D341Med (cell line): ENCODE data around the gene KRTAP10-7.
"Not testable (repeated sequence)": the region's sequence is repeated elsewhere in the genome, so short reads cannot be mapped to it uniquely, and the experiment has no call there.

ENCODE experiments used
- DNase-seq: peaks from one replicate; pipeline ENCODE4 v3.0.0; 2012; ENCODE audit warnings: low spot score

KRTAP10-7 gene

DNA sequence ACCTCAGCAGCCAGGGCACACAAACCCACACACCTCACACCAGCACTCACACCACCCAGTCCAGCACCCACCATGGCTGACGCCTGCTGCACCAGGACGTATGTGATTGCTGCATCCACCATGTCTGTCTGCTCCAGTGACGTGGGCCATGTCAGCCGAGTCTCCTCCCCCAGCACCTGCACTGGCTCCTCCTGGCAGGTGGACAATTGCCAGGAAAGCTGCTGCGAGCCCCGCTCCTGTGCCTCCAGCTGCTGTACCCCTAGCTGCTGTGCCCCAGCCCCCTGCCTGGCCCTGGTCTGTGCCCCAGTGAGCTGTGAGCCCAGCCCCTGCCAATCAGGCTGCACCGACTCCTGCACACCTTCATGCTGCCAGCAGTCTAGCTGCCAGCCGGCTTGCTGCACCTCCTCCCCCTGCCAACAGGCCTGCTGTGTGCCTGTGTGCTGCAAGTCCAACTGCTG lies 11.7 kb downstream of the KRTAP10-7 start, which contains the start of gene KRTAP10-8:
TSS of gene KRTAP10-8 (plus strand) at position 51 of the 458 bp plus-strand sequence. CDS start at position 73, 22 bp downstream.
- DNase-seq = no peak

- no peak for DNase-seq
These were observed 12.4 kb downstream of the KRTAP10-7 start for GRCh38 chr21:44612669-44613229.

- DNase-seq = no peak
These were observed 13.2 kb downstream of the KRTAP10-7 start for GRCh38 chr21:44613386-44614155.

DNA sequence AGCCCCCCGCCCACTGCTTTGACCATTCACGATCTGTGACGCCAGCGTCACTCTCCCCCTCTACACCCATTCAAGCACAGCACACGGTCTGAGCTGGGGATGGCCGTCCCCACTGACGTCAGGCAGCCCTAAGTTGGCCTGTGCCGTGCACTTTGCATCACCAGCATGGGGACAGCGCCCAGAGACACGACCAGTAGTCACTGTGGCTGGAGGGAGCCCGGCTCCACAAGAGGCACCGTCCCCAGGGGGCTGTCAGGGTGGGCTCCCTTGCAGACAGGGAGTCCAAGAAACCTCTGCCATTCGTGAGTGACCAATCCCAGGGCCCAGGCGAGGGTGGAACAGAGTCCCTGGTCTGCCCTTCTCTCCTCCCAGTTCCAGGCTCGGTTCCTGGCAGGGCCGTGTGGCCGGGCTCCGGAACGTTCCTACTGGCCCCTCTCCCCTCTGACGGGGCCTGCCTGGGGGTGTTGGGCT lies 13.8 kb downstream of the KRTAP10-7 start:
- DNase-seq = no peak

GRCh38 chr21:44614961-44615391 lies 14.6 kb downstream of the KRTAP10-7 start:
- no peak for DNase-seq

DNA sequence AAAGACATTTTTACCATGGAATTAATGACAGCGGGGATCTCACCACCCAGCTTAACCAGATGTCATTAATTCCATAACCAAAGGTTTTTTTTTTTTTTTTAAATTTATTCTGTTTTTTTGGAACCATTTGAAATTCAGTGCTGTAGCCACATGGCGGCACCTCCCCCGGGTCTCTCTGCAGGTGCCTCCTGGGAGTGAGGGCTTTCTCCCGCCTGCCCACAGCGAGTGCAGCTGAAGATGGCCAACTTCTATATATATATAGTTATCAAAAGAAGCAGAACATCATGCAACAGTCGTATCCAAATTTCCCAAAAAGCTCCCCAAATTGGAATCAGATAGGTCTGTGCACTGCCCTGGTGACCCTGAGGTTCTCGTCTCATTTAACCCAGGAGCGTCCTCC lies 15.1 kb downstream of the KRTAP10-7 start:
- no peak for DNase-seq

DNA sequence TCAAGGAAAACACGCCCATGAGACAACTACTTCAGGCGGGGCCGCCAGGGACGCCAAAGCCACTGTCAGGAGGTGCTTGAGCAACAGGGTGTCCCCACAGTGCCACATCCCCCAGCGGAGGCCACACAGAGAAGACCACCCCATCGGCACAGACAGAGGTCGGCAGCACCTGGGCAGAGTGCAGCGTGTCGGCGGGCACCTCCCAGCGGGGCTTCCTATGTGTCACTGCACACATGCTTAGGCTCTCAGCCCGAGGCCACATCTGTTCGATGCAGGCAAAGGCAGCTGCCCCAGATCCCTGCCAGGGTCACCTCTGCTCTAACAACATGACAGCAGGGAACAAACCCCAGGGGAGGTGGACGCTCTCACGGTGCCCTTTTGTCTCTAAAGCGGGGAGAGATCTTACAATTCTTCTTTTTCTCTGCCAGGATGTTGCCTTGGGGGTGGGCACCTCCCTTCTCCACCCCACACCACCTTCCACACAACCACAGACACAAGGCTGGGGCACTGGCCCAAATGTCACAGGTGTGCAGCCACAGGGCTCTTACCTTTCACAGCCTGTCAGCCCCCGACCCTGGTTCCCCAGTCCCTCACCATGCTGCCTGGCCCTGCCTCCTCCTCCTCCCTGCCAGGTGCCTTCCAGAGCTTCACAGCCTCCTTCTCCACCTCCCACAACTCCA lies 15.7 kb downstream of the KRTAP10-7 start:
- DNase-seq = no peak

DNA sequence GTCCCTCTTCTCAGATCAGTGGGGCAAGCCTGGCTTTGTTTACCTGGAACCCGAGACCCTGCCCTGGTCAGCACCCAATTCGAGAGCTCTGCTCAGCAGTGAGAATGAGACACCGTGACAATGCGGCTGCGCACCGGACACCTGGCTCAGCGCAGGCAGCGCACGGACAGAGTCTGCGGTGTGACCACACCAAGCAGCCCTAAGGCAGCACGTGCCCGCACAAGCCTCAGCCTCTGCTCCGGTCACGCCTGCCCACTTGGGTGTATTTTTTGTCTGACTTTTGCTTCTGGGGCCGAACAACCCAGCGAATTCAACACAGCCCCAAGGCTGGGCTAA lies 16.2 kb downstream of the KRTAP10-7 start:
- DNase-seq = no peak

- no peak for DNase-seq
These were observed 16.7 kb downstream of the KRTAP10-7 start for GRCh38 chr21:44617071-44617501.

DNA sequence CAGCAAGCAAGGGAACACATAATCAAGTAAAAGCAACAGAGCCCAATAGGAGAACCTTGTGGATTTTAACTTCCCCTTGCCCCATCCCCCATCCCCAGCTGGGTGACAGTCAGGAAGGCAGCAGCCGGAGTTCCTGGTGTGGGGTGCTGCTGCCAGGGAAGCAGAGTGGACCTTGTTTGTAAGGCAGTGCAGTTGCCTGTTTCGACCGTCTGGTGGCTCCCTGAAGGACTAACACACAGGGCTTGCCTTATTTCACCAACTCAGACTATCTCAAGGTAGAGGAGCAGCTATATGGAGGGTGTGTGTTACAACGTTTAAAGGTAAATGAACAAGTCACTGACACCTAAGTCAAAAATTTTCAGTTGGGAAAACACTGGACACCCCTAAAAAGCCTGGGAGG lies 18.1 kb downstream of the KRTAP10-7 start:
- DNase-seq = no peak

- DNase-seq = no peak
These were observed 18.5 kb downstream of the KRTAP10-7 start for GRCh38 chr21:44618909-44619308.

DNA sequence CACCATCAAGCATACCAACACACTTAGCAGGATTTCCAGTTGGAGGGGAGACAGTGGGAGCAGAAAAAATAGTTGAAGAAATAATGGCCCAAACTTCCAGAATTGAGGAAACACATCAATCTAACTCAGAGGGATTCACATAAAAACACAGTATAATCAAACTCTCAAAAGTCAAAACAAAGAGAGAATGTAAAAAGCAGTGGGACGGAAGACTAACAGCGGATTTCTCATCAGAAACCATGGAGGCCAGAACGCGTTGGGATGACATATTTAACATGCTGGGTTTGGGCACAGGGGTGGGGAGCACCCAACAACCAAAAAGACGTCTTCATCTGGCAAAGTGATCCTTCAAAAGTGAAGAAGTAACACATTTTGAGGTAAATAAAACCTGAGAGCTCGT lies 19.5 kb downstream of the KRTAP10-7 start:
- no peak for DNase-seq

DNA sequence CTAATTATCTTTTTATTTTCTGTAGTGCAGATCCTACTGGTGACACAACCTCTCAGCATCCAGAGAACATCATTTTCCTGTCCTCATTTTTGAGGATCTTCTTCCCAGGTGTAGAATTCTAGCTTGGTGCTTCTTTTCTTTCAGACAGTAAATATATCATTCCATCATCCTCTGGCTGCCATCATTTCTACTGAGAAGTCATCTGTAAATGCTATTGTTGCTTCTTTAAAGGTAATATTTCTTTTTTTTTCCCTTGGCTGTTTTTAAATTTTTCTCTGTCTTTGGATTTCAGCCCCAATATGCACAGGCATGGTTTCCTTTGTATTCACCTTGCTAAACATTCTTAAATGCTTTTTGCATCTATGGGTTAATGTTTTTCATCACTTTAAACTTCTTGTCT lies 23.2 kb downstream of the KRTAP10-7 start:
- DNase-seq = no peak

DNA sequence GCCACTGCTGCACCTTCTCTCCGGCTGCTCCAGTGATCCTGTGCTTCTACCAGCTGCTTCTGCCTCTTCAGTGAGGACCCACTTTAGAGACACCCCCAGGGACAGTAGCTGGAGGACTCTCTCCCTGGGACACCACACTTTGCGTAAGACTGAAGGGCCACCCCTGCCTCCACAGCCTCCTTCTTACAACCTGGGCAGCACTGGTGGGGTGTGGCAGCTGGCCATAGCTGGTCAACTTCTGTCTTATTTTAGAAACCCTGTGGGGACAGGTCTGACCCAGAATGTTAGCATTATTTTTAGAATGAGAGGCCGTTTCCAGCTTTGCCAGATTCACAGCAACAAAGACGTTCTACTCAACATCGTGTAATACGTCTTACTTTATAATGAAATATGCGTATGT lies 25.4 kb downstream of the KRTAP10-7 start:
- DNase-seq = no peak

- DNase-seq = no peak
These were observed 25.9 kb downstream of the KRTAP10-7 start for GRCh38 chr21:44626262-44626661.

GRCh38 chr21:44626673-44627143 lies 26.3 kb downstream of the KRTAP10-7 start, which contains the start of gene KRTAP10-9:
KRTAP10-9 (plus strand) TSS chr21:44627093; CDS start chr21:44627172, 79 bp downstream.
- DNase-seq = no peak

- DNase-seq = not testable (repeated sequence)
These were observed 26.9 kb downstream of the KRTAP10-7 start for GRCh38 chr21:44627181-44627822.

- DNase-seq = not testable (repeated sequence)
These were observed 27.4 kb downstream of the KRTAP10-7 start for GRCh38 chr21:44627831-44628233.

DNA sequence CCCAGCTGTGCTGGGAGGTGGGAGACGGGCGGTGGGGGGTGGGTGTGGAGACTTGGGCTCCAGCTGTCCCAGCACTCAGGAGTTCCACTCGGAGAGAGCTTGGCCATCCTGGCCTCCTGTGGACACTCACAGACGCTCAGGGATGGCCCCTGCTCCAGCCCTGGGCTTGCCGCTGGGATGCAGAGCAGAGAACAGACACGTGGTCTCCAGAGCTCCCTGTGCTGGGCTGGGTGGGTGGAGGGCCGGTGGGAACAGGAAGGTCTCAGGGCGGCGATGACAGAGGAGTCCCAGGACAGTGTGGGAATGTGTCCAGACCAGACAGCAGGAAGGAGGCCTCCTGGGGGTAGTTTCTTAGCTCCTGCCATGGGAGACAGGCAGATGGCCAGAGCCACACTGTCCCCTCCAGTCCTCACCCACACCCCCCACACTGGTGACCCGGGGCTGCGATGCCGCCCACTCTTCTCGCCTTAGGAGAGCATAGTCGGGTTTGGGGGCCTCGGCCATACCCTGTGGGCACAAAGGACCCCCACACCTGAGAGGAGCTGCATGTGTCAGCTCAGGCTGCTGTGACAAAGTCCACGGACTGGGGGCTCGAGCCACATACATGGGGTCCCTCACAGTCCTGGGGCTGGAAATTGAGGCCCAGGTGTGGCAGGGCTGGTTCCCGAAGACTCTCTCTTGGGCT lies 28.5 kb downstream of the KRTAP10-7 start:
- DNase-seq = no peak

GRCh38 chr21:44630440-44630839 lies 30.0 kb downstream of the KRTAP10-7 start:
- no peak for DNase-seq

DNA sequence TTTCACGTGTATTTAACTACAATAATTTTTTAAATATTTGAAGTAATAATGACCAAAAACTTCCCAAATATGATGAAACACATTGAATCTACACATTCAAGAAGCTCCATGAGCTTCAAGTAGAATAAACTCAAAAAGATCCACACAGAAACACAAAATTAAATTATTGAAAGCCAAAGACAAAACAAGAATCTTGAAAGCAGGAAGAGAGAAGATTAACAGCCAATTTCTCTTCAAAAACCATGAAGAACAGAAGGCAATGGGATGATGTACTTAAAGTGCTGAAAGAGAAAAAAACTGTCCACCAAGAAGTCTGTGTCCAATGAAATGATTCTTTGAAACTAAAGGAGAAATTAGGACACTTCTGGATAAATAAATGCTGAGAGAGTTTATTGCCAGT lies 31.7 kb downstream of the KRTAP10-7 start:
- no peak for DNase-seq
